ENCODE results near the gene OSBPL3. TPM values are rescaled to one million over a fixed set of nuclear protein-coding genes. Genes with fewer than 3 reads are reported as not detected.

Gene OSBPL3
- total and polyA plus RNA-seq, 12 donors = 1.1 to 8.4 (median 3.1) TPM

DNA sequence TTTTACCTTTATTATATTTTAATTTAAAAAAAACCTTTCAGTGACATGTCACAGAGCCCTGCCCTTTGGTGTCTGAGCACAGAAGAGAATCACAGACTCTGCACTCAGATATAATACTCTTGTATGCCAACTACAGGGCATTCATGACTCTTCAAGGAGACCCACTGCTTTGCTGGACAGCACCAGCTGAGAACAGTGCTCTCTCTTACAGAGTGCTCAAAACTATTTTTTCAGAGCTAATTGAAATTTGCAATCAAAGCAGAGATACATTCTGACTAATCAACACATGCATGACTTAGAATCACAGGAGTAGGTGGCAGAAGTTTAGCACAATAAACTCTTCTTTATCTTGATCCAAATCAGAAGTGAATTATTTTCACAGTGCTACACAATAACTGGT lies 99.1 kb downstream of the OSBPL3 start:
- H3K9me3 ChIP-seq (replicated peaks in 1 of 3) = no peaks in the 10 kb centered on the region
- DNase-seq = no peak
- TF ChIP-seq, protein P1, sequence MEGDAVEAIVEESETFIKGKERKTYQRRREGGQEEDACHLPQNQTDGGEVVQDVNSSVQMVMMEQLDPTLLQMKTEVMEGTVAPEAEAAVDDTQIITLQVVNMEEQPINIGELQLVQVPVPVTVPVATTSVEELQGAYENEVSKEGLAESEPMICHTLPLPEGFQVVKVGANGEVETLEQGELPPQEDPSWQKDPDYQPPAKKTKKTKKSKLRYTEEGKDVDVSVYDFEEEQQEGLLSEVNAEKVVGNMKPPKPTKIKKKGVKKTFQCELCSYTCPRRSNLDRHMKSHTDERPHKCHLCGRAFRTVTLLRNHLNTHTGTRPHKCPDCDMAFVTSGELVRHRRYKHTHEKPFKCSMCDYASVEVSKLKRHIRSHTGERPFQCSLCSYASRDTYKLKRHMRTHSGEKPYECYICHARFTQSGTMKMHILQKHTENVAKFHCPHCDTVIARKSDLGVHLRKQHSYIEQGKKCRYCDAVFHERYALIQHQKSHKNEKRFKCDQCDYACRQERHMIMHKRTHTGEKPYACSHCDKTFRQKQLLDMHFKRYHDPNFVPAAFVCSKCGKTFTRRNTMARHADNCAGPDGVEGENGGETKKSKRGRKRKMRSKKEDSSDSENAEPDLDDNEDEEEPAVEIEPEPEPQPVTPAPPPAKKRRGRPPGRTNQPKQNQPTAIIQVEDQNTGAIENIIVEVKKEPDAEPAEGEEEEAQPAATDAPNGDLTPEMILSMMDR (IDR thresholded peaks at IDR 0.05) = no peak
- TF ChIP-seq POLR2A (IDR thresholded peaks at IDR 0.05) = no peak
- H3K27me3 ChIP-seq = no peaks in the 10 kb centered on the region
- H3K4me1 ChIP-seq (replicated peaks in 1 of 2) = no peaks in the 10 kb centered on the region
- no peak overlapping the region for H3K27ac ChIP-seq
- no peaks in the 10 kb centered on the region for H3K36me3 ChIP-seq (replicated peaks in 1 of 2)
- intact Hi-C loops (cut with DNase I) = no loop called here
- no peak overlapping the region for H3K4me3 ChIP-seq

GRCh38 chr7:24879291-24879690 lies 100.7 kb downstream of the OSBPL3 start:
- no peak for DNase-seq
- intact Hi-C loops (cut with DNase I) = no loop called here
- H3K27ac ChIP-seq = no peak overlapping the region
- no peaks in the 10 kb centered on the region for H3K27me3 ChIP-seq
- H3K4me1 ChIP-seq (replicated peaks in 1 of 2) = no peaks in the 10 kb centered on the region
- no peak overlapping the region for H3K4me3 ChIP-seq
- no peaks in the 10 kb centered on the region for H3K9me3 ChIP-seq (replicated peaks in 1 of 3)
- H3K36me3 ChIP-seq (replicated peaks in 1 of 2) = no peaks in the 10 kb centered on the region
- 87 to 98% (median 89%) methylated on average over 2 of the region's 2 CpGs for WGBS, 4 donors
- TF ChIP-seq, protein P1 (IDR thresholded peaks at IDR 0.05) = no peak
- no peak for TF ChIP-seq POLR2A (IDR thresholded peaks at IDR 0.05)

- Histone ChIP-seq H3K27me3 (no peaks in the 10 kb centered on the region), H3K4me3 (no peak overlapping the region), H3K27ac (no peak overlapping the region), H3K36me3 (replicated peaks in 1 of 2) (no peaks in the 10 kb centered on the region), H3K4me1 (replicated peaks in 1 of 2) (no peaks in the 10 kb centered on the region), H3K9me3 (replicated peaks in 1 of 3) (no peaks in the 10 kb centered on the region)
- 36 to 49% (median 43%) methylated on average over 4 of the region's 4 CpGs for WGBS, 4 donors
- intact Hi-C loops (cut with DNase I) = no loop called here
- no peak for TF ChIP-seq POLR2A (IDR thresholded peaks at IDR 0.05)
- TF ChIP-seq, protein P1 (IDR thresholded peaks at IDR 0.05) = no peak
- DNase-seq = peak in 1 of 7 donors; percentile 11
These were observed 102.1 kb downstream of the OSBPL3 start for GRCh38 chr7:24877790-24878311.

GRCh38 chr7:24874791-24875190 lies 105.2 kb downstream of the OSBPL3 start:
- H3K27ac ChIP-seq = no peak overlapping the region
- 82 to 90% (median 85%) methylated on average over 5 to 6 of the region's 6 CpGs for whole genome bisulfite sequencing, 4 donors
- H3K27me3 ChIP-seq = no peaks in the 10 kb centered on the region
- H3K36me3 ChIP-seq (replicated peaks in 1 of 2) = no peaks in the 10 kb centered on the region
- no peaks in the 10 kb centered on the region for H3K4me1 ChIP-seq (replicated peaks in 1 of 2)
- no peak for DNase-seq
- intact Hi-C loops (cut with DNase I) = no loop called here
- TF ChIP-seq, protein P1 (IDR thresholded peaks at IDR 0.05) = no peak
- TF ChIP-seq POLR2A (IDR thresholded peaks at IDR 0.05) = no peak
- H3K4me3 ChIP-seq = no peak overlapping the region
- H3K9me3 ChIP-seq (replicated peaks in 1 of 3) = no peaks in the 10 kb centered on the region
